ENCODE data around the gene ANXA6. TPM values are rescaled to one million over a fixed set of nuclear protein-coding genes. Genes with fewer than 3 reads are reported as not detected.
A peak's percentile ranks its signal among the peaks of the same experiment; 100 is the strongest.

ANXA6 gene
- total RNA-seq, 2 donors from 2014 or later = 21.2 to 39.8 TPM

DNA sequence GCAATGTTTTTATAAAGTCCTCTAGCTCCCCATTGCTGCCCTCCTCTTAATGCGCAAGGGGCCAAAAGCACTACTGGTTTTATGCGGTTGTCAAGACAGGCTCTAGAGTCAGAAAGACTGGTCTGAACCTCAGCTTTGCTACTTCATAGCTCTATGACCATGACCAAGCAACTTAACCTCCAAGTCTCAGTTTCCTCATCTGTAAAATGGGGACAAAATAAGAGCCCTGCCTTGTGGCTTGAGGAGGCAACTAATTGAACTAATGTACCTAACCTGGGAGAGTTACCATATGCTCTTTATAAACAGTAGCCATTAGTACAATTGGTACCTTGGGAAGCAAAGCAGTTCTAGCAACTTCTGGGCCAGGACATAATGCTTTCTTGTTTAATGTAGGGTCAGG lies 36.5 kb downstream of the ANXA6 start:
- no peak overlapping the region for H3K27ac ChIP-seq
- H3K9me3 ChIP-seq = no peaks in the 10 kb centered on the region
- TF ChIP-seq, protein P1, sequence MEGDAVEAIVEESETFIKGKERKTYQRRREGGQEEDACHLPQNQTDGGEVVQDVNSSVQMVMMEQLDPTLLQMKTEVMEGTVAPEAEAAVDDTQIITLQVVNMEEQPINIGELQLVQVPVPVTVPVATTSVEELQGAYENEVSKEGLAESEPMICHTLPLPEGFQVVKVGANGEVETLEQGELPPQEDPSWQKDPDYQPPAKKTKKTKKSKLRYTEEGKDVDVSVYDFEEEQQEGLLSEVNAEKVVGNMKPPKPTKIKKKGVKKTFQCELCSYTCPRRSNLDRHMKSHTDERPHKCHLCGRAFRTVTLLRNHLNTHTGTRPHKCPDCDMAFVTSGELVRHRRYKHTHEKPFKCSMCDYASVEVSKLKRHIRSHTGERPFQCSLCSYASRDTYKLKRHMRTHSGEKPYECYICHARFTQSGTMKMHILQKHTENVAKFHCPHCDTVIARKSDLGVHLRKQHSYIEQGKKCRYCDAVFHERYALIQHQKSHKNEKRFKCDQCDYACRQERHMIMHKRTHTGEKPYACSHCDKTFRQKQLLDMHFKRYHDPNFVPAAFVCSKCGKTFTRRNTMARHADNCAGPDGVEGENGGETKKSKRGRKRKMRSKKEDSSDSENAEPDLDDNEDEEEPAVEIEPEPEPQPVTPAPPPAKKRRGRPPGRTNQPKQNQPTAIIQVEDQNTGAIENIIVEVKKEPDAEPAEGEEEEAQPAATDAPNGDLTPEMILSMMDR (IDR thresholded peaks at IDR 0.05) = no peak
- DNase-seq = no peak
- H3K27me3 ChIP-seq = no peaks in the 10 kb centered on the region
- H3K36me3 ChIP-seq = no peaks in the 10 kb centered on the region
- no peaks in the 10 kb centered on the region for H3K4me1 ChIP-seq
- H3K9ac ChIP-seq (ENCODE audit: low read depth in 2 of 2, low read length in 2 of 2) = no peak overlapping the region
- no peak overlapping the region for H3K4me3 ChIP-seq
- intact Hi-C loops (cut with DNase I) = no loop called here

DNA sequence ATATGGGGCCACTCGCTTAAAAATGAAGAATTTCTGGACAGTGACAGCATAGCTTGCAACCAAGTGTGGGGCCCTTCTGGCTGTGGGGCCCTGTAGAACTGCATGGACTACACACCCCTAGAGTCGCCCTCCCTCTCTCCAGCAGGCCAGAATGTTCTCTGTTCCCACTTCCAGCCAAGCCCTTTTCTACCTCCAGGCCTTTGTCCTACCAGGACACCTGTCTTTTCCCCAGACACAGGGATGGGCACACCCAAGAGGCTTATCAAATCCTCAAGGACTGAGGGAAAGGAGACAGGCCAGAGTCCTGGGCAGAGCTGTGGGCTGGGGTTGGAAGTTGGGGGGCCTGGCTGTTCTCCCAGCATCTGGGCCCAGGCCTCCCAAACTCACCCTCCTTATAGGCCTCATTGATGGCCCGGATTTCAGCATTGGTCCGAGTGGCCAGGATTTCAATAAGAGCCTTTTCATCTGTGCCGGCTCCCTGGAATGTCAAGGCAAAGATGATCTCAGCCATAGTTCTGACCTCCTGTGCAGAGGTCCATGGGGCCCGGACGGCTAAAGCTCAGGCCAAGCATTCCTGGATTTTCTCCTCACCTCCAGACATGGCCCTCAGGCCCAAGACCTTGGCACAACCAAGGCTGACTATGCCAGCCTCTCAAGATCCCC lies 38.5 kb downstream of the ANXA6 start:
- TF ChIP-seq, protein P1 (IDR thresholded peaks at IDR 0.05) = no peak
- H3K27me3 ChIP-seq = no peaks in the 10 kb centered on the region
- H3K9ac ChIP-seq (ENCODE audit: low read depth in 2 of 2, low read length in 2 of 2) = no peak overlapping the region
- intact Hi-C loops (cut with DNase I) = loop anchor here (5.0 kb wide), 1 partner anchor 117 kb away; no protein-coding TSS in a partner anchor
- no peaks in the 10 kb centered on the region for H3K36me3 ChIP-seq
- H3K4me1 ChIP-seq = no peaks in the 10 kb centered on the region
- no peak overlapping the region for H3K27ac ChIP-seq
- no peak overlapping the region for H3K4me3 ChIP-seq
- H3K9me3 ChIP-seq = no peaks in the 10 kb centered on the region
- no peak for DNase-seq

DNA sequence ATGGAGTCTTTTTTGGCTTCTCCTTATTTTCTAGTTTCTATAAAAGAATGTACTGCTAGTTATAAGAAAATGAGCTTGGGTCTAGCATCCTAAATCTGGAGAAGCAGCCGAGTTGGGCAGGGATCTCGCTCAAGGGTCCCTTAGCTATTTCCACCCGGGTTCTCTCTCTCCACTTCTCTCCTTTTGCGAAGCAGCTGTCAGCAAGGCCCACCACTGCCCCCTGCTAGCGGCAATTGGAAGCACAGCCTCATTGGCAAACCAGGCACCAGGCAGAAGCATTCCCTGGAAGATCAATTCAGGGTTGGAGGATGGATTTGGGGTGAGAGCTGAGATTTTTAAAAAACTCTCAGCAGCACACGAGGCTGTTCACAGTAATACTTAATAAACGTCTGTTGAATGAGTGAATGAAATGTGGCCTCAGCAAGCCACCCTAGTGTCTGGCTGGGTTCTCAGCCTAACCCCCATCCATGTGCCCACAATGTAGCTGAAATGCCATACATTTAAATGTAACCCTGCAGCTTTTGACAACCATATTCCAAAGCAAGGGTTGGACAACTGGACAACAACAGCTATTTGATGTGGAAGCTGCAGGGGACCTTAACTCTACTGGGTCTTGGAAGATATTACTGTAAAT lies 42.2 kb downstream of the ANXA6 start:
- no peaks in the 10 kb centered on the region for H3K9me3 ChIP-seq
- no peaks in the 10 kb centered on the region for H3K27me3 ChIP-seq
- intact Hi-C loops (cut with DNase I) = loop anchor here (1.0 to 5.0 kb wide), 2 partner anchors 64 to 113 kb away; no protein-coding TSS in a partner anchor
- DNase-seq = peak; percentile 85
- no peaks in the 10 kb centered on the region for H3K36me3 ChIP-seq
- TF ChIP-seq, protein P1 (IDR thresholded peaks at IDR 0.05) = peak; percentile 97
- no peaks in the 10 kb centered on the region for H3K4me1 ChIP-seq
- no peak overlapping the region for H3K4me3 ChIP-seq
- H3K27ac ChIP-seq = no peak overlapping the region
- H3K9ac ChIP-seq (ENCODE audit: low read depth in 2 of 2, low read length in 2 of 2) = no peak overlapping the region

DNA sequence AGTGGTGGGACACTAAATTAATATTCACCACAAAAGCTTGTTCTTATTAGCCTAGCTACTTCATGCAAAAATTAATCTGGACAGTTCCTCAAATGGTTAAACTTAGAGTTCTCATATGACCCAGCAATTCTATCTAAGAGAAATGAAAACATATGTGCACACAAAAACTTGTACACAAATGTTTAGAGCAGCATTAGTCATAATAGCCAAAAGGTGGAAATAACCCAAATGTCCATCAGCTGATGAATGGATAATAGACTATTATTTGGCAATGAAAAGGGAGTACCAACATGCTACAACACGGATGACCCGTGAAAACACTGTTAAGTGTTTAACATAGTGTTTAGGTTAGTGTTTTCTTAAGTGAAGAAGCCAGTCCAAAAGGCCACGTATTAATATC lies 43.9 kb downstream of the ANXA6 start:
- H3K27me3 ChIP-seq = no peaks in the 10 kb centered on the region
- intact Hi-C loops (cut with DNase I) = no loop called here
- no peak overlapping the region for H3K4me3 ChIP-seq
- H3K27ac ChIP-seq = no peak overlapping the region
- H3K36me3 ChIP-seq = no peaks in the 10 kb centered on the region
- H3K9me3 ChIP-seq = no peaks in the 10 kb centered on the region
- no peak for DNase-seq
- TF ChIP-seq, protein P1 (IDR thresholded peaks at IDR 0.05) = no peak
- no peak overlapping the region for H3K9ac ChIP-seq (ENCODE audit: low read depth in 2 of 2, low read length in 2 of 2)
- H3K4me1 ChIP-seq = no peaks in the 10 kb centered on the region

DNA sequence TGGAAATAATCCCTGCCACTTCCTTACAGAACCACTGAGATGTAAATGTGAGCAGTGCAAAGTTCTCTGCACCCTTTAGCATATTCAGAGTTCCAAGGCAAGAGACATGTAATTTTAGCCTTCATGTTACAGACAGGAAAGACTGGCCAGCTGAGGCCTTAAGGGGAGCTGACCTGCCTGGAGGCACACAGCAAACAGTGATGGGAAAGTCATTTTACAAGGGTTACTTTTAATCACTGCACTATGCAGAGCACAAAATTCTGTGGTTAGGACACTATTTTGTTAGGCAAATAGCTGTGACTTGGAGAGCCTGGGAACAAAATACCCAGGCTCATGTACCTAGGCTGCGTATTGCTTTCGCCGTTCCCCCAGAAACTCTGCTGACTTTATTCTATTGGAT lies 46.6 kb downstream of the ANXA6 start:
- Histone ChIP-seq H3K9ac (ENCODE audit: low read depth in 2 of 2, low read length in 2 of 2) (no peak overlapping the region), H3K27ac (no peak overlapping the region)

More for the DNA sequence above, 46.6 kb downstream of the ANXA6 start:
- H3K9me3 ChIP-seq = no peaks in the 10 kb centered on the region
- no peaks in the 10 kb centered on the region for H3K36me3 ChIP-seq
- intact Hi-C loops (cut with DNase I) = no loop called here
- H3K27me3 ChIP-seq = no peaks in the 10 kb centered on the region
- no peak overlapping the region for H3K4me3 ChIP-seq
- TF ChIP-seq, protein P1 (IDR thresholded peaks at IDR 0.05) = no peak
- DNase-seq = no peak
- peaks cover 5% of the 10 kb centered on the region for H3K4me1 ChIP-seq
